Left ventricle myocardium inferior (tissue), 1 donor: ENCODE results near the gene CAMKV. TPM values are rescaled to one million over a fixed set of nuclear protein-coding genes. Genes with fewer than 3 reads are reported as not detected.
A peak's percentile ranks its signal among the peaks of the same experiment; 100 is the strongest.

Source experiments
- DNase-seq: peaks from one replicate; pipeline ENCODE4 v3.0.0-alpha.2; 2020
- H3K27ac ChIP-seq: fragments of 200-600 bp; replicated peaks from 2 replicates; pipeline ENCODE4 v1.8.0; 2021
- H3K27me3 ChIP-seq: fragments of 200-600 bp; 2 replicates; pipeline ENCODE4 v1.8.0; 2021; ENCODE audit warnings: low read depth
- H3K36me3 ChIP-seq: fragments of 200-600 bp; 2 replicates; pipeline ENCODE4 v1.8.0; 2021
- H3K4me1 ChIP-seq: fragments of 200-600 bp; 2 replicates; pipeline ENCODE4 v1.8.0; 2021
- H3K4me3 ChIP-seq: fragments of 200-600 bp; 2 replicates; pipeline ENCODE4 v1.8.0; 2021; ENCODE audit warnings: mild to moderate bottlenecking, moderate library complexity
- H3K9me3 ChIP-seq: fragments of 200-600 bp; replicated peaks from 2 replicates; pipeline ENCODE4 v1.8.0; 2021
- intact Hi-C: fragments of 100-400 bp; cut with micrococcal nuclease; formaldehyde crosslinking; loops from one replicate; pipeline ENCODE4 v1.11.0; 2022
- total RNA-seq: library from RNA; stranded (reverse); fragmentation: NEBNext Ultra II Directional; extraction: Animal tissue kit (Norgen Biotek cat#: 25700); gene quantifications from one replicate; pipeline ENCODE4 v1.2.1, GENCODE V29; 2021
- TF ChIP-seq, protein P1 (sequence below): fragments of 200-600 bp; IDR thresholded peaks from 2 replicates; pipeline ENCODE4 v1.8.0; 2021; ENCODE audit warnings: antibody characterized with exemption, mild to moderate bottlenecking, borderline replicate concordance
- donor health status: DM: no; HTN: yes; CAD: no; lungs with severe emphysema.

CAMKV gene
- total RNA-seq, 1 donor from 2014 or later, result not detected

GRCh38 chr3:49903451-49904424, 34.0 kb upstream of the CAMKV start, which contains the start of gene MST1R:
MST1R (minus strand) TSS chr3:49903873; CDS start chr3:49903609, 264 bp downstream.
- TF ChIP-seq, protein P1, sequence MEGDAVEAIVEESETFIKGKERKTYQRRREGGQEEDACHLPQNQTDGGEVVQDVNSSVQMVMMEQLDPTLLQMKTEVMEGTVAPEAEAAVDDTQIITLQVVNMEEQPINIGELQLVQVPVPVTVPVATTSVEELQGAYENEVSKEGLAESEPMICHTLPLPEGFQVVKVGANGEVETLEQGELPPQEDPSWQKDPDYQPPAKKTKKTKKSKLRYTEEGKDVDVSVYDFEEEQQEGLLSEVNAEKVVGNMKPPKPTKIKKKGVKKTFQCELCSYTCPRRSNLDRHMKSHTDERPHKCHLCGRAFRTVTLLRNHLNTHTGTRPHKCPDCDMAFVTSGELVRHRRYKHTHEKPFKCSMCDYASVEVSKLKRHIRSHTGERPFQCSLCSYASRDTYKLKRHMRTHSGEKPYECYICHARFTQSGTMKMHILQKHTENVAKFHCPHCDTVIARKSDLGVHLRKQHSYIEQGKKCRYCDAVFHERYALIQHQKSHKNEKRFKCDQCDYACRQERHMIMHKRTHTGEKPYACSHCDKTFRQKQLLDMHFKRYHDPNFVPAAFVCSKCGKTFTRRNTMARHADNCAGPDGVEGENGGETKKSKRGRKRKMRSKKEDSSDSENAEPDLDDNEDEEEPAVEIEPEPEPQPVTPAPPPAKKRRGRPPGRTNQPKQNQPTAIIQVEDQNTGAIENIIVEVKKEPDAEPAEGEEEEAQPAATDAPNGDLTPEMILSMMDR, result no peak
- peak; percentile 76 for DNase-seq
- Histone ChIP-seq H3K36me3 (peaks cover 3% of the 10 kb centered on the region), H3K4me3 (peak within 1 kb of the TSS; percentile 66), H3K27ac (peak within 1 kb of the TSS; percentile 72), H3K4me1 (peaks cover 48% of the 10 kb centered on the region), H3K27me3 (no peaks in the 10 kb centered on the region), H3K9me3 (no peaks in the 10 kb centered on the region)
- intact Hi-C loops, result no loop called here

GRCh38 chr3:49902511-49903345, 33.0 kb upstream of the CAMKV start:
- Histone ChIP-seq H3K4me1 (peaks cover 48% of the 10 kb centered on the region), H3K4me3 (peak overlapping the region; percentile 66), H3K9me3 (no peaks in the 10 kb centered on the region), H3K27ac (peak overlapping the region; percentile 72), H3K36me3 (no peaks in the 10 kb centered on the region), H3K27me3 (no peaks in the 10 kb centered on the region)
- TF ChIP-seq, protein P1, result no peak
- intact Hi-C loops, result no loop called here
- DNase-seq, result no peak

- H3K36me3 ChIP-seq, result no peaks in the 10 kb centered on the region
- H3K4me3 ChIP-seq, result no peak overlapping the region
- H3K9me3 ChIP-seq, result no peaks in the 10 kb centered on the region
- intact Hi-C loops, result no loop called here
- H3K4me1 ChIP-seq, result peaks cover 46% of the 10 kb centered on the region
- DNase-seq, result no peak
- no peak overlapping the region for H3K27ac ChIP-seq
- no peaks in the 10 kb centered on the region for H3K27me3 ChIP-seq
- TF ChIP-seq, protein P1, result no peak
Observed at GRCh38 chr3:49901366-49902339, 31.9 kb upstream of the CAMKV start.

- Histone ChIP-seq H3K4me1 (peaks cover 36% of the 10 kb centered on the region), H3K4me3 (no peak overlapping the region), H3K36me3 (no peaks in the 10 kb centered on the region), H3K27me3 (no peaks in the 10 kb centered on the region), H3K27ac (no peak overlapping the region), H3K9me3 (no peaks in the 10 kb centered on the region)
- DNase-seq, result peak; percentile 34
- TF ChIP-seq, protein P1, result no peak
- intact Hi-C loops, result no loop called here
Observed at GRCh38 chr3:49900491-49901153, 30.9 kb upstream of the CAMKV start.
